Activated T-cell treated with anti-CD3 and anti-CD28 coated beads, Interleukin-2, amount 50 U/mL, for 72 hours (primary cell): ENCODE data around the gene ITCH. TPM values are rescaled to one million over a fixed set of nuclear protein-coding genes. Genes with fewer than 3 reads are reported as not detected.
"Not testable (repeated sequence)": the region's sequence is repeated elsewhere in the genome, so short reads cannot be mapped to it uniquely, and the experiment has no call there.

ENCODE experiments used
- ATAC-seq, 2 donors: fragments of 150-1000 bp; cut with Tn5 transposase; replicated peaks in 1 of 2; 2 replicates each; pipeline ENCODE4 v1.10.0; 2021; ENCODE audit warnings: moderate library complexity in 2 of 2, mild to moderate bottlenecking in 1 of 2
- DNase-seq, 2 donors: peaks; one replicate each; pipeline ENCODE4 v3.0.0; 2021 to 2022; ENCODE audit warnings: mixed read lengths in 1 of 2
- H3K27ac Mint-ChIP-seq: one replicate; pipeline ENCODE4 v1.8.0; 2022; ENCODE audit warnings: mild to moderate bottlenecking, moderate library complexity, mixed read lengths
- H3K27me3 Mint-ChIP-seq: one replicate; pipeline ENCODE4 v1.8.0; 2022; ENCODE audit warnings: low read depth, mixed read lengths
- H3K36me3 Mint-ChIP-seq, 2 donors: one replicate each; pipeline ENCODE4 v1.8.0; 2022; ENCODE audit warnings: mixed read lengths in 2 of 2, mild to moderate bottlenecking in 1 of 2; ENCODE audit not compliant: insufficient read depth in 2 of 2
- H3K4me1 Mint-ChIP-seq: one replicate; pipeline ENCODE4 v1.8.0; 2022; ENCODE audit warnings: low read depth, mixed read lengths
- H3K4me3 Mint-ChIP-seq, 2 donors: one replicate each; pipeline ENCODE4 v1.8.0; 2022; ENCODE audit warnings: mild to moderate bottlenecking in 2 of 2, mixed read lengths in 2 of 2, moderate library complexity in 2 of 2
- H3K9me3 Mint-ChIP-seq, 2 donors: one replicate each; pipeline ENCODE4 v1.8.0; 2022; ENCODE audit warnings: mixed read lengths in 2 of 2
- total RNA-seq, 2 donors: library from RNA; stranded (reverse); gene quantifications; one replicate each; pipeline ENCODE4 v1.2.3, GENCODE V29; 2022

Gene ITCH
- total RNA-seq, 2 donors from 2014 or later = 66.5 to 72.1 TPM

- peak overlapping the region; percentile 43 to 76 for H3K4me3 Mint-ChIP-seq
- H3K36me3 Mint-ChIP-seq = peaks cover 0 to 13% of the 10 kb centered on the region in 2 donors
- H3K27ac Mint-ChIP-seq = peak overlapping the region; percentile 82
- H3K4me1 Mint-ChIP-seq = peaks cover 57% of the 10 kb centered on the region
- not testable (repeated sequence) for H3K27me3 Mint-ChIP-seq, ATAC-seq, DNase-seq, H3K9me3 Mint-ChIP-seq
These were observed 155.8 kb downstream of the ITCH start for GRCh38 chr20:34518863-34519262.

GRCh38 chr20:34519841-34520240 is 156.8 kb downstream of the ITCH start:
- H3K9me3 Mint-ChIP-seq, H3K27ac Mint-ChIP-seq, H3K4me3 Mint-ChIP-seq, DNase-seq, ATAC-seq, H3K27me3 Mint-ChIP-seq: not testable (repeated sequence)
- peaks cover 48% of the 10 kb centered on the region for H3K4me1 Mint-ChIP-seq
- peaks cover 0 to 13% of the 10 kb centered on the region in 2 donors for H3K36me3 Mint-ChIP-seq

- Mint-ChIP-seq H3K27me3 (no peaks in the 10 kb centered on the region), H3K4me1 (peaks cover 37% of the 10 kb centered on the region), H3K9me3 (peaks cover 0 to 2% of the 10 kb centered on the region in 2 donors), H3K27ac (peak overlapping the region; percentile 52), H3K36me3 (peaks cover 0 to 11% of the 10 kb centered on the region in 2 donors), H3K4me3 (no peak overlapping the region)
- ATAC-seq (peak; percentile 75 to 79), DNase-seq (peak; percentile 62 to 63)
These were observed 160.1 kb downstream of the ITCH start for GRCh38 chr20:34522969-34523871.

DNA sequence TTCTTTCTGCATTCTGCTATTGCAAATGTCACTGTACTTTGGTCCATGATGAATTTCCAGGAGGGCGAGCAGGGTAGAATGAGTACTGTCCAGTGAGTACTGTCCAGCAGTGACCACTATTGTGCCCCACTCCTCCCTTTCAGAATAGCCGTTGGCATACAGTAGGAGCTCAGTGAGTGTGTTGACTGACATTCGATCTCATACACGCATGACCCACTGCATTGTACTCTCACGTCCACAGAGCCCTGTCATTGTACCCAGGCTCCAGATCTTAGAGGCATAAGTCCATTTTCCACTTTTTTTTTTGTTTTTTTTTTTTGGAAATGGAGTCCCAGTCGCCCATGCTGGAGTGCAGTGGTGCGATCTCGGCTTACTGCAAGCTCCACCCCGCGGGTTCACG is 161.4 kb downstream of the ITCH start:
- no peak overlapping the region for H3K27ac Mint-ChIP-seq
- no peak overlapping the region for H3K4me3 Mint-ChIP-seq
- H3K36me3 Mint-ChIP-seq = peaks cover 0 to 9% of the 10 kb centered on the region in 2 donors
- H3K27me3 Mint-ChIP-seq = no peaks in the 10 kb centered on the region
- H3K4me1 Mint-ChIP-seq = peaks cover 29% of the 10 kb centered on the region
- DNase-seq (no peak), ATAC-seq (no peak)
- peaks cover 0 to 2% of the 10 kb centered on the region in 2 donors for H3K9me3 Mint-ChIP-seq

GRCh38 chr20:34525342-34525708 is 162.3 kb downstream of the ITCH start:
- Mint-ChIP-seq H3K4me1 (peaks cover 29% of the 10 kb centered on the region), H3K9me3 (peaks cover 0 to 2% of the 10 kb centered on the region in 2 donors), H3K27me3 (no peaks in the 10 kb centered on the region), H3K27ac (no peak overlapping the region), H3K36me3 (peaks cover 0 to 6% of the 10 kb centered on the region in 2 donors), H3K4me3 (no peak overlapping the region)
- DNase-seq (no peak), ATAC-seq (no peak)

DNA sequence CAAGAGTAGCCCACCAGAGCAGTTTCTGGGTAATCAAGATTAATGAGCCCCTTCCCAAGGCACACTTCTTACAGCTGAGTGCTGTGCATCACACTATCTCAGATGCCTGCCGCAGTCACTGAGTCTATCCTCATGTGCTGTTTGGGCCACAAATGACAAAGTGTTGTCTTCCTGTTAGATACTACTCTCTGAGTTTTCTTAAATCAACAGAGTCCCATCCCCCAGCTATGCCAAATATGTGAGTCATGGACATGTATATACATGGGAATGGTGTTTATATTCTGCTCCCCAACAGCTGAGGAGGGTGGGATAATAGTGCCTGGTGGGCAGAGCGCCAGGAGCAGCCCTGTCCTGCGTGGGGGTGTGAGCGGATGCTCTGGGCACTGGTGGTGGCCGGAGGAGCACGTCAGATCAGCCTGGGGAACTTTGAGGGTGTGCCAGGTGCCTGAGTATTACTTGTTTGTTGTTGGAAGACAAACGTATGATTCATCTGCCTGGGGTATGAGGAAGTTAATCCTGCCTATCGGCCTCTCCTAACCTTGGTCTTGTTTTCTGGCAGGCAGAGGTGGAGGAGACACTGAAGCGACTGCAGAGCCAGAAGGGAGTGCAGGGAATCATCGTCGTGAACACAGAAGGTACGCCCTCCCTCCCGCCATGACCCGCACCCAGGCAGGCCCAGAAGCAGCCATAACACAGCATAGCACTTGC is 162.8 kb downstream of the ITCH start:
- DNase-seq = no peak

GRCh38 chr20:34526466-34526865 is 163.4 kb downstream of the ITCH start:
- Mint-ChIP-seq H3K27ac (no peak overlapping the region), H3K4me1 (peaks cover 19% of the 10 kb centered on the region), H3K36me3 (peaks cover 0 to 10% of the 10 kb centered on the region in 2 donors), H3K9me3 (peaks cover 0 to 2% of the 10 kb centered on the region in 2 donors), H3K27me3 (no peaks in the 10 kb centered on the region), H3K4me3 (no peak overlapping the region)
- ATAC-seq = no peak
- no peak for DNase-seq

More for the DNA sequence above, 162.8 kb downstream of the ITCH start:
- H3K4me1 Mint-ChIP-seq = peaks cover 25% of the 10 kb centered on the region
- H3K9me3 Mint-ChIP-seq = peaks cover 0 to 2% of the 10 kb centered on the region in 2 donors
- H3K27me3 Mint-ChIP-seq = no peaks in the 10 kb centered on the region
- H3K4me3 Mint-ChIP-seq = no peak overlapping the region
- peaks cover 0 to 9% of the 10 kb centered on the region in 2 donors for H3K36me3 Mint-ChIP-seq
- no peak overlapping the region for H3K27ac Mint-ChIP-seq
- no peak for ATAC-seq

DNA sequence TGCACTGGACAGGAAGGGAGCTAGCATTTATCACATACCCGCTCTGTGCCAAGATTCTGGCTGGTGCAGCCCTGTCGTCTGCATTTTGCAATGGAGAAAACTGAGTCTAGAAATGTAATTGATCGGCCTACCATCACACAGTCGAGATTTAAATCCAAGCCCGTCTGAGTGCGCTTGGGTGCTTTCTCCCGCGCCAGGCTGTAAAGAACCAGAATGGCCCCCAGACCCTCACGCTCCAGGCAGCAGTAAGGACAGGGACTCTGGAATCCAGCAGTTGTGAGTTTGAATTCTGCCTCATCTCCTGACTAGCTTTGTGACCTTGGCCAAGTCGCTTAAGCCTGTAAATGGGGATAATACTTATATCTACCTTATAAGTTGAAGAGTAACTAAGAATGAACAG is 163.9 kb downstream of the ITCH start:
- DNase-seq (no peak), ATAC-seq (no peak)
- Mint-ChIP-seq H3K9me3 (peaks cover 0 to under 1% of the 10 kb centered on the region in 2 donors), H3K4me1 (peaks cover 17% of the 10 kb centered on the region), H3K27ac (no peak overlapping the region), H3K27me3 (no peaks in the 10 kb centered on the region), H3K36me3 (peaks cover 0 to 10% of the 10 kb centered on the region in 2 donors), H3K4me3 (no peak overlapping the region)

GRCh38 chr20:34528921-34529297 is 165.8 kb downstream of the ITCH start:
- DNase-seq (no peak), ATAC-seq (no peak)
- no peaks in the 10 kb centered on the region for H3K9me3 Mint-ChIP-seq
- no peaks in the 10 kb centered on the region for H3K27me3 Mint-ChIP-seq
- no peak overlapping the region for H3K27ac Mint-ChIP-seq
- peaks cover 0 to 7% of the 10 kb centered on the region in 2 donors for H3K36me3 Mint-ChIP-seq
- no peaks in the 10 kb centered on the region for H3K4me1 Mint-ChIP-seq
- H3K4me3 Mint-ChIP-seq = no peak overlapping the region

- Mint-ChIP-seq H3K4me1 (no peaks in the 10 kb centered on the region), H3K4me3 (no peak overlapping the region), H3K36me3 (peaks cover 0 to 8% of the 10 kb centered on the region in 2 donors), H3K27ac (no peak overlapping the region), H3K9me3 (no peaks in the 10 kb centered on the region), H3K27me3 (no peaks in the 10 kb centered on the region)
- ATAC-seq (no peak), DNase-seq (no peak)
These were observed 166.7 kb downstream of the ITCH start for GRCh38 chr20:34529742-34530141.

DNA sequence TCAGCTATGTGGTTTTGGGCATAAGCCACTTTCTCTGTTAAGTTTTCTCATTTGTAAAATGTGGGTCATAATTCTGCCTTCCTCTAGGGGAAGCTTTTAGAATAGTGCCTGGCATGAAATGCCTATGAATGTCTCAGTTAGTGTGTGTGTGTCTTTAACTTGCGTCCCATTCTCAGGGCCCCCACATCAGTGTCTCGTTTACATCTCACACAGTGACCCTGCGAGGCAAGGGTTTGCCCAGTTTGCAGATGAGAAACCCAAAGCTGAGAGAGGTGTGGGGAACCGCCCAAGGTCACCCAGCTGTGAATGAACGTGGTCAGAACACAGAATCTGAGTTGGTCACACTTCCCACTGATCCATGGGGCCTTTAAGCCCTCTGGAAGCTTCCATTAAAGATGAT is 167.3 kb downstream of the ITCH start:
- Mint-ChIP-seq H3K36me3 (peaks cover 0 to 8% of the 10 kb centered on the region in 2 donors), H3K4me3 (no peak overlapping the region), H3K27me3 (no peaks in the 10 kb centered on the region), H3K27ac (no peak overlapping the region), H3K9me3 (no peaks in the 10 kb centered on the region), H3K4me1 (no peaks in the 10 kb centered on the region)
- no peak for DNase-seq
- no peak for ATAC-seq

DNA sequence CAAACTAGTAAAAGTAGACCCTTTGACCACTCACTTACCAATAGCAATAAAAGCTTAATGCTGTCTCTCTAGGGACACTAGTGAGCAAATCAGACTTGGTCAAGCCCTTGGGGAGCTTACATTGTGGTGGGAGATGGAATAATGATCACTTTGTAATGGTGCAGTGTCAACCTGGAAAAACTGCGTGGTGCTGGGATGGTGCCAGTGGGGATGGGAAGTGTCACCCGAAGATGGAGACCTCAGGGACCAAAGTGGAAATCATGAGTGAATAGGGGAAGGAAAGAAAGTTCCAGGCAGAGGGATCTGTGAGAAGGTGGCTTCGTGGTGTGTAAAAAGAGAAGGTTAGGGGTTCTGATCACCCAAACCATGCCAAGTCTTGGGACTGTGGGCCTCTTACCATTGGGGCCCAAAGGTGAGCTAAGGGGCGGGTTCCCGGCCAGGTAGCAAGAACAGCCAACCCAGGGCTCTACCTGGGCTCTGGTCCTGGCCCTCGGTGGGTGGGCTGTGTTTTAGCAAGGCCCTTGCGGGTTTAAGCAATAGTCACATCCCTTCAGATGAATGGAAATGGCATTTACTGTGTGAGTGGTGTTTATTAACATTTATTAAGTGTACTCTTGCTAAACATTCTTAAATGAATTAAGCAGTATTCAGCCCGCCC is 168.7 kb downstream of the ITCH start:
- no peaks in the 10 kb centered on the region for H3K4me1 Mint-ChIP-seq
- no peak overlapping the region for H3K27ac Mint-ChIP-seq
- peaks cover 2 to 5% of the 10 kb centered on the region in 2 donors for H3K36me3 Mint-ChIP-seq
- no peak for ATAC-seq
- DNase-seq = no peak
- H3K4me3 Mint-ChIP-seq = no peak overlapping the region
- no peaks in the 10 kb centered on the region for H3K9me3 Mint-ChIP-seq
- no peaks in the 10 kb centered on the region for H3K27me3 Mint-ChIP-seq

DNA sequence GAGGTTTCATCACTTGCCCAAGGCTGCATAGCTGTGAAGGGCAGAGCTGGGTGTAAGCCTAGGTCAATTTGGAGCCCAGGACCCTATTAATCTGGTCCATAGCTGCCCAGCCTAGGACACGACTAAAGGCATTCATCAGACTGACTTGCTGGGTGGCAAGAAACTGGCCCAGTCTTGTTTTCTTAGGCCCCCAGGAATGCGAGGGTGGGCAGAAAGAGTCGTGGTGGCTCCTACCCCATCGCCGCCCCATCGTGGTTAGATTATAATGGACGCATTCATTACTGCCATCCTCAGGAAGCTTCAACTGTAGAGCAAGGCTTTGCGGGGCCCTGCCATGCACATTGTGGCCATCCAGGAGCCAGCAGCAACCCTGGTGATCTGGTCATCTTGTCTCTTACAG is 169.2 kb downstream of the ITCH start:
- H3K4me1 Mint-ChIP-seq = no peaks in the 10 kb centered on the region
- H3K36me3 Mint-ChIP-seq = peaks cover 2 to 11% of the 10 kb centered on the region in 2 donors
- no peak for ATAC-seq
- DNase-seq = no peak
- no peak overlapping the region for H3K27ac Mint-ChIP-seq
- H3K4me3 Mint-ChIP-seq = no peak overlapping the region
- no peaks in the 10 kb centered on the region for H3K9me3 Mint-ChIP-seq
- H3K27me3 Mint-ChIP-seq = no peaks in the 10 kb centered on the region
